ENCODE measurements around the gene SRSF8.
A peak's percentile ranks its signal among the peaks of the same experiment; 100 is the strongest.
"Not testable (repeated sequence)": the region's sequence is repeated elsewhere in the genome, so short reads cannot be mapped to it uniquely, and the experiment has no call there.

The SRSF8 gene, protein sequence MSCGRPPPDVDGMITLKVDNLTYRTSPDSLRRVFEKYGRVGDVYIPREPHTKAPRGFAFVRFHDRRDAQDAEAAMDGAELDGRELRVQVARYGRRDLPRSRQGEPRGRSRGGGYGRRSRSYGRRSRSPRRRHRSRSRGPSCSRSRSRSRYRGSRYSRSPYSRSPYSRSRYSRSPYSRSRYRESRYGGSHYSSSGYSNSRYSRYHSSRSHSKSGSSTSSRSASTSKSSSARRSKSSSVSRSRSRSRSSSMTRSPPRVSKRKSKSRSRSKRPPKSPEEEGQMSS

DNA sequence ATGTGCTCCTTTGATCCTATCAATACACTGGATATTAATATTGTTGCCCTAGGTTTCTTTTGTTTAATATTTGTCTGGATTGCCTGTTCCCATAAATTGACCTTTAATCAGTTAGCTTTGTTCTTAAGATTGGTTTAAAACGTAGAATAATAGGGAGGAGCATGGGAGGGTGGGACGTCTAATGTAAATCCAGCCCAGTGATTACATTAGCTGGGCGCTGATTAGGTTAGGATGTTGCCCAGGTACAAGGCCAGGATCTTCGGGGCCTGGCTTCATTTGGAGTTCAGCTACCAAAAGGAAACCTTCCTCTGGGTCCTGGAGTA lies at the start of gene SRSF8:
Gene SRSF8 (plus strand): TSS at position 204 of the 323 bp plus-strand sequence. CDS start 308 bp downstream, outside the sequence.
- no peak for DNase-seq

DNA sequence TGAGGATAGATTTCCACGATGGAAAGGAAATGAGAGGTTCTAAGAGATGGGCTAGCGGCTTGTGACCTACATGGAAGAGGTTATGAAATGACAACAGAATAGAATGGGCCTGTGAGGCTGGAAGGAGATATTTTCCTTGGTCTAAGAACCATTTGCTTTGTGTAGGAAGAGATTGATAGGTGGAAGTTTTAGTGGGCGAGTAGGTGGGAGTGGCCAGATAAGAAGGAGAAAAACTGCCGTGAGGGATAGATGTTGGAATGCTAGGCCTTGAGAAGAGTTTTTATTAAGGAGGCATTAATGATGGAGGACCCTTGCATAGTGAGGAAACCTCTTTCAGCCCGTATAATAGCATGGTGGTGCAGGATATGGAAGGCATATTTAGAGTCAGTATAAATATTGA lies 45.3 kb upstream of the SRSF8 start:
- DNase-seq = not testable (repeated sequence)

DNA sequence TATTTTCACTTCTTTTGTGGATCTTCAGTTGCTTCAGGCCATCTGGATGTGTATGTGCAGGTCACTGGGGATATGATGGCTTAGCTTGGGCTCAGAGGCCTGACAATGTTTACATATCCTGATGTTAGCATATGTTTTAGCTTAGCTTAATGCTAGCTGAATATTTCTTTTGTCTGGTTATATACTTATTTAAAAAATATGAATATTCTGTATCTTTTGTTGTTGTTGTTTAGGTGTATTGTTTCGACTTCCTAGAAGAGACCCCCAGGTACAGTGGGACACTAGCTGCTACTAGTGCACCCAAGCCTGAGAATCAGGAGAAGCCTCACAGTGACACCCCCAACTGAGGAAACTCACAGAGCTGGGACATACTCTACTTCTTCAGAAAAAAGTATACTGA lies 41.8 kb upstream of the SRSF8 start, which contains the start of gene KDM4E:
Gene KDM4E (plus strand): TSS at position 301 of the 400 bp plus-strand sequence. CDS start 300 bp downstream, outside the sequence.
- DNase-seq = no peak

DNA sequence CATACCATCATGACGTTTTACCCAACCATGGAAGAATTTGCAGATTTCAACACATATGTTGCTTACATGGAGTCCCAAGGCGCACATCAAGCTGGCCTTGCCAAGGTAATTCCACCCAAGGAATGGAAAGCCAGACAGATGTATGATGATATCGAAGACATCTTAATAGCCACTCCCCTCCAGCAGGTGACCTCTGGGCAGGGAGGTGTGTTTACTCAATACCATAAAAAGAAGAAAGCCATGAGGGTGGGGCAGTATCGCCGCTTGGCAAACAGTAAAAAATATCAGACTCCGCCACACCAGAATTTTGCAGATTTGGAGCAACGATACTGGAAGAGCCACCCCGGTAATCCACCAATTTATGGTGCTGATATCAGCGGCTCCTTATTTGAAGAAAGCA lies 41.1 kb upstream of the SRSF8 start:
- DNase-seq = not testable (repeated sequence)

DNA sequence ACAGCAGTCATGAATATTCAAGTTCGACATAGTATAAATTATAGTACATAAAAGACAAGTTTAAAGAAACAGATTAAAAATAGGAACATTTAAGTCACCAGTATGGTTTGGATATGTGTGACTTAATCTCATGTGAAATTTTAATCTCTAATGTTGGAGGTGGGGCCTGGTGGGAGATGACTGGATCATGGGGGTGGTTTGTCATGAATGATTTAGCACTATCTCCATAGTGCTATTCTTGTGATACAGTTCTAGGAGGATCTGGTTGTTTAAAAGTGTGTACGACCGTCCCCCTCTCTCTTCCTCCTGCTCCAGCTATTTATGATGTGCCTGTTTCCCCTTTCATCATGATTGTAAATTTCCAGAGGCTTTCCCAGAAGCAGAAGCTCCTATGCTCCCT lies 38.4 kb upstream of the SRSF8 start:
- DNase-seq = no peak

DNA sequence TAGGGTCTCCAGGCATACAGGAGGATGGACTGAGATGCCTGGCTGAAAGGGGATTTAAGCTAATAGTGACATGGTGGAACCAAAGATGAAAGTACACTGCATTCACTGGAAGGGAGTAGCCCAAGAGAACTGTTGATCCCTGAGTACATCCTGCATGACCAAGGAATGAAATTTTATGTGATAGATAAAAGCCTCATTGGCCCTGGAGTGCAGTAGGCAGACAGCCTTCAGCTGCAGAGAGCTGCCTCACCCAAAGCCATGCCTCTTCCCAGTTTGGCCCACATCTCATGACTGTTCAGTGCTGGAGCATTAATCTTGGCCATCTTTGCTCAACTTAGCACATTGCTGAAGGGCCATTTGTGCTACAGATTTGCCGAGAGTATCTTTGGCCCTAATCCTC lies 33.7 kb upstream of the SRSF8 start:
- DNase-seq = no peak

DNA sequence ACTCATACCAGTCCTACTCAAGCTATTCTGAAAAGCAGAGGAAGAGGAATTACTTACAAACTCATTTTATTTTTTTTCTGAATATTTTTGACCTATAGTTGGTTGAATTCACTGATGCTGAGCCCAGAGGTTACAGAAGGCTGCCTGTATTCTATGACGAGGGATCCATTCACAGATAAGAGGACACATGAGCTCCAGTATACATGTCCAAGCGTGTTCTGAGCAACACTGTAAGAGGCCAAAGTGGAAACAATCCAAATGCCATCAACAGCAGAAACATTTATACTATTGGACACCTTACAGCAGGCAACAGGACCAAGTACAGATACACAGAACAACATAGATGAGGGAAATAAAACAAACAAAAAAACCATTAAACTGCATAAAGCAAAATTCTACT lies 31.4 kb upstream of the SRSF8 start:
- no peak for DNase-seq

DNA sequence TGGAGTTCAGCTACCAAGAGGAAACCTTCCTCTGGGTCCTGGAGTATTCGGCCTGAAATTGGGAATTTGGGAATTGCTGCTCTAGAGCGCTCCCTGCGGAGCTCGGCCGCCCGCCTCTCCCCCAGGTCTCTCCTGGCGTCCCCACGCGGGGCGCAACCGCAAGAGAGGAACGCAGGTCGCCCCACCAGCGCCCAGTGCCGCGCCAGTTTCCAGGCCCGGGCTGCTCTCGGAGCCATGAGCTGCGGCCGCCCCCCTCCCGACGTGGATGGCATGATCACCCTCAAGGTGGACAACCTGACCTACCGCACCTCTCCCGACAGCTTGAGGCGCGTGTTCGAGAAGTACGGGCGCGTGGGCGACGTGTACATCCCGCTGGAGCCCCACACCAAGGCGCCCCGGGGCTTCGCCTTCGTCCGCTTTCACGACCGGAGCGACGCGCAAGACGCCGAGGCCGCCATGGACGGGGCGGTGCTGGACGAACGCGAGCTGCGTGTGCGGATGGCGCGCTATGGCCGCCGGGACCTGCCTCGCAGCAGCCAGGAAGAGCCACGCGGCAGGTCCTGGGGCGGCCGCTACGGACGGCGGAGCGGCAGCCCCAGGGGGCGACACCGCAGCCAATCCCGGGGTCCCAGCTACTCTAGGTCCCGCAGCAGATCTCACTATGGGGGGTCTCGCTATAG lies 29.2 kb upstream of the SRSF8 start:
- not testable (repeated sequence) for DNase-seq

DNA sequence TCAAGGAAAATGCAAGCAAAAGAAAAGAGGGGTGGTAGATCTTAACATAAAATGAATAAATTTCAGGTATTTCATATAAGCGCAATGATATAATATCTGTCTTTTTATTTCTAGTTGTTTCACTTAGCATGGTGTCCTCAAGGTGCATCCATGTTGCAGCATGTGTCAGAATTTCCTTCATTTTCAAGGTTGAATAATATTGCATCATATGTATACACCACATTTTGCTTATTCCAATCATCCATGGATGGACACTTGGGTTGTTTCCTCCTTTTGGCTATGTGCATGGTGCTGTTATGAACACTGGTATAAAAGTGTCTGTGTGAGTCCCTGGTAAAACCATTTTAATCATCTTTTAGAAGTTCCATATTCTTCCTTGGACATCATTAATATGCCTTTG lies 24.5 kb upstream of the SRSF8 start:
- DNase-seq = no peak

DNA sequence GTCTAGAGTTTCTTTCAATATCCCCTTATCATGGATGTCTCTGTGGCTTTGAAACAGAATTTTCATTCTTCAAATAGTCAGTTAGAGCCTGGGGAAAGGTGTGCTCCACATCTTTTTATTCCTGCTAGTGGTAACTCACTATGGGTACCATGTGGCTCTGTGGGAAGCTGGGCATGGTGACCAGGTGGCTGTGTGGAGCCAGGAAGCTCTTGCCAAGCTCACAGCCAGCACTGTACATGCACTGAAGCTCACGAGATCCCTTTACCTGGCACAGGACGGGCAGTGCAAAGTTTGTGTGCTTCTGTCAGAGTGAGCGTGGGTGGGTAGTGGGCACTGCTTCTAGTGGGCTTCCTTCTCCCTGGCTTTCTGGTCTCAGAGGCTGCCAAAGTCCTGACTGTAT lies 23.8 kb upstream of the SRSF8 start:
- no peak for DNase-seq

DNA sequence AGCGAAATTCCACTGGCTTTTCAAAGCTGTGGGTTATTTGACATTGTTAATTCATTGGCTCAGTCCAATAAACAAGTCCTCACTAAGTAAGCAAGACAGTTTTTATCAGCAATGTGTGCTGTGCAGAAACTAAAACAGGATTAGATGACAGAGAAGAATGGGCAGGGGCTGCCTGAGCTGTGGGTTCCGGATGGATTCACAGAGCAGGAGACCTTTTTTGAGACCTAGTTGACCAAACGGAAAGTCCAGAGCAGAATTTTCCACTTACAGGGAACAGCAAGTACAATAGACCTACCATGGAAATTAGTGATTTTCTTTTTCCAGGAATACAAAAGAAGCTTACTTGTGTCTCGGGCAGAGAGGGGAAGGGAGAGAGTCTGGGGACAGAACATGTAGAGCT lies 22.7 kb upstream of the SRSF8 start:
- no peak for DNase-seq

DNA sequence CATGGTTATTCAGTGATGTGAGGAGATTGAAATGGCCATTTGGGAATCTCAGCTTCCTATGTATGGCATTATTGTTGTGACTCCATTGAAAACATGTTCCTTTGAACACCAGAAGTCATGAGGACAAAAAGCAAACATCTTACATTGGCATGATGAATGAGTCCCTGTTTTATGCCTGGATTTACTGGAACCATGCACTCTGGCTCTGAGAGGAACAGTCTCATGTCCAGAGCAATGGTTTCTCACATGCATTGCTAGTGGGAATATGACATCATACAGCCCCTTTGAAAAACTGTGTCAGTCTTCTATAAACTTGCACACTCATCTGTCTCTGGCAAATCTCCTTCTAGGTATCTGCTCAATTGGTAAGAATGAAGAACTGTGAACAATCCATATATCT lies 20.9 kb upstream of the SRSF8 start:
- DNase-seq = no peak

DNA sequence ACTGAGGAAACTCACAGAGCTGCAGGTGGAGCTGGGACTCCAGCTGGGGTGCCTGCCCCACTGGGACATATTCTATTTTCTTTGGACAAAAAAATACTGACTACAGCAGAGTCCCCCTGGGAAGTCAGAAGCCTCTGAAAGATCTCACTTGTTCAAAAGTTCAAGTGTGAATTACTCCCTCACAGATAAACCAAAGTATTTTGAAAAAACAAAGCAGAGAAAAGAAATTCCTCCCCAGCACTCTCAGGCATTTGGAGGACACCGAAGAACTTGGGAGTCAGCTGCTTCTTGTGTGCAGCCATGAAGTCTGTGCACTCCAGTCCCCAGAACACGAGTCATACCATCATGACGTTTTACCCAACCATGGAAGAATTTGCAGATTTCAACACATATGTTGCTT lies 17.6 kb upstream of the SRSF8 start, which contains the start of gene KDM4F:
Gene KDM4F (plus strand): TSS at position 301 of the 400 bp plus-strand sequence.
- DNase-seq = not testable (repeated sequence)

DNA sequence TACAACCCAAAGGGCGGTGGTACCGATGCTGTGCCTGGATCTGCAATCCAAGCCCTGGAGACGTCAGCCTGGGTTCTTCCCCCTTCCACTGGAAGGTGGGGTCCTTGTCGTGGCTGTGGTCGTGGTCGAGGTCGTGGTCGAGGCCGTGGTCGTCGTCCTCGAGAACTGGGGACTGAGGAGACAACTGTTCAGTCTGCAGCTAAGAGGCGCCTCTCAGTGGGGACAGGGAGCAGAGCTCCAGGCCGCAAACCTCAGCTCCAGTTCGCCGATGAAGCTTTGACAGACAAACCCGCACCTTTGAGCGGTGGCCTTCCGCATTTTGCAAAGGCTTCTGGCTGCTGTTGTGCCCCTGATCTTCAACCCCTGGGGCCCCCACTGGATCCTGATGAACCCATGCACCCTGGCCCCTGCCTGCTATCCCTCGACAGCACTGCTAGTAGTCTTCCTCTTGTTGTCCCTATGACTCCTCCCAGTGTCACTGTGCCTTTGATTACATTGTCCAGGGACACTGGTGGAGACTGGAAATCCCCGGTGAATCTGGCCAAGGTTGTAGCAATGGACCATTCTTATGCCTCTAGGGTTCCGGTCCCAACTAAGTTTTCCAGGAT lies 16.0 kb upstream of the SRSF8 start:
- no peak for DNase-seq

DNA sequence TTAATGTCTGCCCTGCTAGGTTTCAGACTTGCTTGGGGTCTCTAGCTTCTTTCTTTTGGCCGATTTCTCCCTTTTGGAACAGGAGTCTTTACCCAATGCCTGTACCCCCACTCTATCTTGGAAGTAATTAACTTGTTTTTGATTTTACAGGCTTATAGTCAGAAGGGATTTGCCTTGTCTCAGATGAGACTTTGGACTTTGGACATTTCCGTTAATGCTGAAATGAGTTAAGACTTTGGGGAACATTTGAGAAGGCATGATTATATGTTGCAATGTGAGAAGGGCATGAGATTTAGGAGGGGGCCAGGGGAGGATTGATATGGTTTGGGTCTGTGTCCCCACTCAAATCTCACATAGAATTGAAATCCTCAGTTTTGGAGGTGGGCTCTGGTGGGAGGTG lies 12.4 kb upstream of the SRSF8 start:
- DNase-seq = no peak

DNA sequence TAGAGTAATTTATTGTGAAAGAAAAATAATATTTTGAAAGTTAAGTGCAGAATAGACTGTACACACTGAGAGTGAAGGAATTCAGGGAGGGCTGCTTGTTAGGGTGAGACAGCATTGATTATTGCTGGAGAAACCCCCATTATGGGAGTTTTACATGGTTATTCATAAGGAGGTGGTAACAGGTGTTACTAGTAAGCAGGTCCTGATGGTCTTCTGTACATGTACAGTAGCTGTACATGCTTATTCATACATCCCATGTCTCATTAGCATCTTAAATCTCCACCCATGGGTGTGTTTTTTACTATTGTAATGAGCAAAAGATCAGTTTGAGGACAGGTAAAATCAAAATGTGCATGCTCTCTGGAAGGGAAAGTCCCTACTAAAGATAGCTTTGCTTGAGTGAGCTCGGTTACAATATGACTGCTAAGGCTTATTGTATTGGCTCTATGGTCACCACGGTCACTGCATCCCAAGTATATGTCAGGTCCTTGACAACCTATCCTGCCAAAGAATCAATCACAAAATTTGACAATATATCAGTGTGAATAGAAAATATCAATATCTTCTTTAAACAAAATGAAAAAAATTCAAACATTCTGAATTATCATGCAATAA lies 11.3 kb upstream of the SRSF8 start:
- no peak for DNase-seq

DNA sequence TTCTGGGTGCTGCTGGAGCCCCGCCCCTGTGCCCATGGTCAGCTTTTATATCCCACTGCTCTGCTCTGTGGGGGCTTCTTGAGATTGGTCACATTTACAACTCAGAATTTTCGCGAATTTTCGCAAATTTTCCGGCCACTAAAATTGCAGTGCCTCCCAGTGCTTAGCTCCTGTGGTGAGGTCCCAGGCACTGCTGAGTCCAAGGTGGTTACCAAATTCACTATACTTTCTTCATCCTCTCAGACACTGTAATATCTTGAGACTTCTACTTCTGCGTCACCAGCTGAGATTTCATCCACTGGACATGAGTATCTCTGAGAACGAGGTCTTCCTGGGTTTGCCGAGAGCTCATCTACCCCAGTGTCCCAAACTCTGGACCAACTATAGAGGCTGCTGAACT lies 8.8 kb upstream of the SRSF8 start:
- DNase-seq = no peak

DNA sequence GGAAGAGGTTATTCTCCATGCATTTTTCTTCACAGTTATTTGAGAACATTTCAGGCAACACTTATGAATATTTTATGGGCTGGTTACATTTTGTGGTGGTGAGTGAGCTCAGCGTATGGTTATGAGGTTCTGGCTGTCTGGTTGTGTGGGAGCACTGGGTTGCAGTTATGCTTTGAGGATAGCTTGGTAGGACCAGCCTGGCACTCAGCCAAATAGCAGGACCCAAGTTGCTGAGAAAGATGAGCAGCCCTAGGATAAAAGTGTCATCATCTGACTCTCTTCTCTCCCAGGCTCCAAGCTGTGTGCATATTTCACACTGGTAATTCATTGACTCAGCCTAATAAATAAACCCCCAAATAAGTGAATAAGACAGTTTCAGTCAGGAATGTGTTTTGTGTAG lies 8.1 kb upstream of the SRSF8 start:
- no peak for DNase-seq

DNA sequence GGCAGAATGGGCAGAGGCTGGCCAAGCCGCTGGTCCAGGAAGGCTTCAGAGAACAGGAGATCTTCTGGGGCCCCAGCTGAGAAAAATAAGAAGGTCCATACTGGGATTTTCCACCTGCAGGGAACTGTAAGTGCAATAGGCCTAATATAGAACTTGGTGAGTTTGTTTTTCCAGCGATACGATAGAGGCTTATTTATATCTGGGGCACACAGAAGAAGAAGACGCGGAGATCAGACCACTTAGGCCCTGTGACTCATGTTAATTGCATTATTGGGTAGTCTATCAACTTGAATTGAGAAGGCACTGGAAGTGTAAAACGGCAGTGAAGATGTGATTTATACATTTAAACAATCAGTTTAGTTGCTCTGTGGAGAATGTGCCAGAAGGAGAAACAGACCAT lies 7.7 kb upstream of the SRSF8 start:
- no peak for DNase-seq

DNA sequence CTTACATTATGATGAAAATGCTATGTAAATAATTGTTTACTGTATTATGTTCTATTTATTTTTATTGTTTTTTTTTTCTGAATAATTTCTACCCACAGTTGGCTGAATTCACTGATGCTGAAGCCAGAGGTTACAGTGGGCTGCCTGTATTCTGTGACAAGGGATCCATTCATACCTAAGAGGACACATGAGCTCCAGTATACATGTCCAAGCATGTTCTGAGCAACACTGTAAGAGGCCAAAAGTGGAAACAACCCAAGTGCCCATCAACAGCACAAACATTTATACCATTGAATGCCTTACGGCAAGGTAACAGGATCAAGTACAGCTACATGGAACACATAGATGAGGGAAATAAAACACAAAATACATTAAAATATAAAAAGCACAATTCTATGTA lies 1.4 kb upstream of the SRSF8 start:
- DNase-seq = no peak

DNA sequence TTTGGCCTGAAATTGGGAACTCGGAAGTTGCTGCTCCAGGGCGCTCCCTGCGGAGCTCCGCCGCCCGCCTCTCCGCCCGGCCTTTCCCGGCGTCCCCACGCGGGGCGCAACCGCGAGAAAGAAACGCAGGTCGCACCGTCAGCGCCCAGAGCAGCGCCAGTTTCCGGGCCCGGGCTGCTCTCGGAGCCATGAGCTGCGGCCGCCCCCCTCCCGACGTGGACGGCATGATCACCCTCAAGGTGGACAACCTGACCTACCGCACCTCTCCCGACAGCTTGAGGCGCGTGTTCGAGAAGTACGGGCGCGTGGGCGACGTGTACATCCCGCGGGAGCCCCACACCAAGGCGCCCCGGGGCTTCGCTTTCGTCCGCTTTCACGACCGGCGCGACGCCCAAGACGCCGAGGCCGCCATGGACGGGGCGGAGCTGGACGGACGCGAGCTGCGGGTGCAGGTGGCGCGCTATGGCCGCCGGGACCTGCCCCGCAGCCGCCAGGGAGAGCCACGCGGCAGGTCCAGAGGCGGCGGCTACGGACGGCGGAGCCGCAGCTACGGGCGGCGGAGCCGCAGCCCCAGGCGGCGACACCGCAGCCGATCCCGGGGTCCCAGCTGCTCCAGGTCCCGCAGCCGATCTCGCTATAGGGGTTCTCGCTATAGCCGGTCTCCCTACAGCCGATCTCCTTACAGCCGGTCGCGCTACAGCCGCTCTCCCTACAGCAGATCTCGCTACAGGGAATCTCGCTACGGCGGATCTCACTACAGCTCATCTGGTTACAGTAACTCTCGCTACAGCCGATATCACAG lies 521 bp downstream of the SRSF8 start:
- DNase-seq = peak; percentile 35

DNA sequence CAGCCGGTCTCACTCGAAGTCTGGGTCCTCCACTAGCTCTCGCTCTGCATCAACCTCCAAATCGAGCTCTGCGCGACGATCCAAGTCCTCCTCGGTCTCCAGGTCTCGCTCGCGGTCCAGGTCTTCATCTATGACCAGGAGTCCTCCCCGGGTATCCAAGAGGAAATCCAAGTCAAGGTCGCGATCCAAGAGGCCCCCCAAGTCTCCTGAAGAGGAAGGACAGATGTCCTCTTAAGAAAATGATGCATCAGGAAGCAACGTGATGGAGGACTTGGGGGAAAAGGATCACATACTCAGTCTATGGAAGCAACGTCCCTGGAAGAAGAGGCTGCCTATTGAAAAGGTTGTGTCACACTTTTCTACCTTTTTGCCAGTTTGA lies 1.1 kb downstream of the SRSF8 start:
- no peak for DNase-seq

DNA sequence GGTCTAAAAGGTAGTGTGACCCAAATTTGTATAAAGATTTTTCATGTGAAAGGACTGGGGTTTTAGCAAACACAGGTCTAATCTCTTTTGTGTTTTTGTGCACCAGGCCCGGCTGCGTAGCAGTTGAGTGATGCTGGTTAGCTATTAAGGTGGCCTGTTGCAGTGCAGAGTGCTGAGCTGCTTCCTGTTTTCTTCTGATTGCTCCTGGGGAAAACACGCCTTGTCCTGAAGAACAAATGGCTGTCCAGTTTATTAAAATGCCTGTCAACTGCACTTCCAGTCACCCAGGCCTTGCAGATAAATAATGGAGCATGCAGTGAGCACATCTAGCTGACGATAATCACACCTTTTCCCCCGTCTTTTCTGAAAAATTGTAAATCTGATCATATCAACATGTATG lies 1.8 kb downstream of the SRSF8 start:
- DNase-seq = no peak

Measured in NCI-H1436 treated with DMSO at 0.1 percent for 48 hours (cell line).